C4-2B (cell line): ENCODE results near the gene SLC40A1.

Experiments
- CTCF ChIP-seq: fragments of 450-650 bp; conservative IDR thresholded peaks from 2 replicates; pipeline ENCODE4 v1.5.1; 2017; ENCODE audit warnings: mild to moderate bottlenecking
- ZFX ChIP-seq: fragments of 450-650 bp; IDR thresholded peaks from 2 replicates; pipeline ENCODE4 v1.6.1; 2017

- TF ChIP-seq CTCF (no peak), ZFX (no peak)
Measured at GRCh38 chr2:189543367-189543766, 37.2 kb downstream of the SLC40A1 start.
